ENCODE measurements around the gene IL1RAPL2.

GRCh38 chrX:105189093-105189492 is 623.1 kb downstream of the IL1RAPL2 start:
- TF ChIP-seq CBX5 (IDR thresholded peaks at IDR 0.05; ENCODE audit: low read depth, low read length) (no peak), PHF8 (conservative IDR thresholded peaks at IDR 0.05; ENCODE audit: low read depth, low read length) (no peak), GABPA (IDR thresholded peaks at IDR 0.05; ENCODE audit: borderline replicate concordance, insufficient read depth, low read length) (no peak), CTCF (IDR thresholded peaks at IDR 0.05; ENCODE audit: control extremely low read depth in 1 of 3, insufficient read depth in 1 of 3, low read depth in 1 of 3, low read length in 3 of 3) (no peak), POLR2A (IDR thresholded peaks at IDR 0.05; ENCODE audit: control extremely low read depth in 1 of 2, low read depth in 2 of 2, low read length in 2 of 2) (no peak), JUND (IDR thresholded peaks at IDR 0.05; ENCODE audit: low read length) (no peak), RFX5 (IDR thresholded peaks at IDR 0.05; ENCODE audit: borderline replicate concordance, low read depth, low read length) (no peak)

Data from H1 (cell line).